ENCODE measurements around the gene NIT1. TPM values are rescaled to one million over a fixed set of nuclear protein-coding genes. Genes with fewer than 3 reads are reported as not detected.
A peak's percentile ranks its signal among the peaks of the same experiment; 100 is the strongest.

The NIT1 gene
- total RNA-seq, 4 donors from 2014 or later, result 36.4 to 50.4 (median 47.9) TPM

- no peak for TF ChIP-seq POLR2A (IDR thresholded peaks at IDR 0.05)
- TF ChIP-seq CTCF (IDR thresholded peaks at IDR 0.05), result no peak
- DNase-seq, result no peak
- no peaks in the 10 kb centered on the region for H3K27me3 ChIP-seq
- H3K27ac ChIP-seq, result no peak overlapping the region
- H3K36me3 ChIP-seq, result no peaks in the 10 kb centered on the region
- 77 to 85% methylated on average over 5 of the region's 5 CpGs for WGBS, 2 donors
- peaks cover 0 to 11% of the 10 kb centered on the region in 2 donors for H3K4me1 ChIP-seq
- H3K4me3 ChIP-seq (replicated peaks in 1 of 3), result no peak overlapping the region
- H3K9me3 ChIP-seq, result no peaks in the 10 kb centered on the region
- intact Hi-C loops (cut with DNase I), result no loop called here
Observed at GRCh38 chr1:161080441-161081405, 37.2 kb upstream of the NIT1 start.

- Histone ChIP-seq H3K4me1 (peaks cover 0 to 11% of the 10 kb centered on the region in 2 donors), H3K9me3 (no peaks in the 10 kb centered on the region), H3K27me3 (no peaks in the 10 kb centered on the region), H3K4me3 (replicated peaks in 1 of 3) (no peak overlapping the region), H3K36me3 (no peaks in the 10 kb centered on the region), H3K27ac (no peak overlapping the region)
- TF ChIP-seq POLR2A (IDR thresholded peaks at IDR 0.05) (no peak), CTCF (IDR thresholded peaks at IDR 0.05) (no peak)
- intact Hi-C loops (cut with DNase I), result no loop called here
- 76 to 77% methylated on average over 5 of the region's 5 CpGs for WGBS, 2 donors
- DNase-seq, result no peak
Observed at GRCh38 chr1:161081519-161081918, 36.4 kb upstream of the NIT1 start.

GRCh38 chr1:161082483-161082882 is 35.4 kb upstream of the NIT1 start:
- H3K27ac ChIP-seq, result no peak overlapping the region

GRCh38 chr1:161082996-161083747 is 34.7 kb upstream of the NIT1 start:
- 45 to 56% methylated on average over 6 to 8 of the region's 8 CpGs for WGBS, 2 donors
- peaks cover 0 to 11% of the 10 kb centered on the region in 2 donors for H3K4me1 ChIP-seq
- intact Hi-C loops (cut with DNase I), result no loop called here

More at GRCh38 chr1:161082483-161082882, 35.4 kb upstream of the NIT1 start:
- H3K36me3 ChIP-seq, result no peaks in the 10 kb centered on the region
- no peak overlapping the region for H3K4me3 ChIP-seq (replicated peaks in 1 of 3)
- TF ChIP-seq CTCF (IDR thresholded peaks at IDR 0.05), result no peak
- no peak for TF ChIP-seq POLR2A (IDR thresholded peaks at IDR 0.05)
- H3K27me3 ChIP-seq, result no peaks in the 10 kb centered on the region
- DNase-seq, result no peak
- H3K9me3 ChIP-seq, result no peaks in the 10 kb centered on the region
- WGBS, 2 donors, result 79 to 82% methylated on average over 2 of the region's 2 CpGs
- intact Hi-C loops (cut with DNase I), result no loop called here
- peaks cover 0 to 11% of the 10 kb centered on the region in 2 donors for H3K4me1 ChIP-seq

More at GRCh38 chr1:161082996-161083747, 34.7 kb upstream of the NIT1 start:
- DNase-seq, result peak; percentile 45 to 51
- TF ChIP-seq CTCF (IDR thresholded peaks at IDR 0.05) (no peak), POLR2A (IDR thresholded peaks at IDR 0.05) (no peak)
- no peak overlapping the region for H3K4me3 ChIP-seq (replicated peaks in 1 of 3)
- no peaks in the 10 kb centered on the region for H3K36me3 ChIP-seq
- H3K27me3 ChIP-seq, result no peaks in the 10 kb centered on the region
- peak overlapping the region in 1 of 3 donors; percentile 45 for H3K27ac ChIP-seq
- H3K9me3 ChIP-seq, result no peaks in the 10 kb centered on the region

All from thyroid gland (tissue), 4 donors.